HEK293 (cell line): ENCODE measurements around the gene ZNF821.
"Not testable (repeated sequence)": the region's sequence is repeated elsewhere in the genome, so short reads cannot be mapped to it uniquely, and the experiment has no call there.

Experiments
- CTCF ChIA-PET: fragments of 350-600 bp; formaldehyde crosslinking; extraction: SDS; loops from one replicate; lab custom pipeline; 2021; ENCODE audit warnings: antibody characterized with exemption; lab: Yijun Ruan, JAX
- POLR2A ChIA-PET: fragments of 300-600 bp; formaldehyde crosslinking; extraction: SDS; loops from one replicate; lab custom pipeline; 2020; ENCODE audit warnings: antibody characterized with exemption, inconsistent platforms; lab: Yijun Ruan, JAX
- H3K27ac ChIP-seq: fragments of 200-500 bp; sonication (Bioruptor generic); 2 replicates; pipeline ENCODE4 v1.5.1; 2014; ENCODE audit warnings: low read depth, low read length, control low read depth, inconsistent platforms; ENCODE audit errors: extremely low read depth
- H3K36me3 ChIP-seq, 2 experiments: fragments of 200-500 bp in 1 of 2; sonication (Bioruptor generic) in 1 of 2; 1 replicate in 1 of 2; 2 replicates in 1 of 2; pipeline ENCODE4 v1.5.1; 2014 to 2017; ENCODE audit warnings: inconsistent platforms in 2 of 2, low read length in 2 of 2; ENCODE audit not compliant: control insufficient read depth in 2 of 2, insufficient read depth in 1 of 2
- H3K4me1 ChIP-seq: fragments of 200-500 bp; sonication (Bioruptor generic); 2 replicates; pipeline ENCODE4 v1.5.1; 2014; ENCODE audit warnings: mild to moderate bottlenecking, low read length, inconsistent platforms; ENCODE audit not compliant: control insufficient read depth, insufficient read depth
- H3K4me3 ChIP-seq: 2 replicates; pipeline ENCODE4 v1.5.1; 2011; ENCODE audit warnings: low read depth, mild to moderate bottlenecking, control low read depth, low read length, moderate library complexity
- H3K9me3 ChIP-seq: fragments of 200-500 bp; sonication (Bioruptor generic); 2 replicates; pipeline ENCODE4 v1.5.1; 2014; ENCODE audit warnings: low read depth, low read length, inconsistent platforms; ENCODE audit not compliant: control insufficient read depth, insufficient read depth
- GFI1B ChIP-seq: fragments of 450-650 bp; formaldehyde crosslinking; IDR thresholded peaks from 2 replicates; pipeline ENCODE4 v1.5.1; 2016; ENCODE audit warnings: missing biosample characterization, missing genetic modification characterization
- REPIN1 ChIP-seq: fragments of 450-650 bp; formaldehyde crosslinking; IDR thresholded peaks from 2 replicates; pipeline ENCODE4 v1.5.1; 2017; ENCODE audit warnings: missing biosample characterization, missing genetic modification characterization, low read depth
- SETDB1 ChIP-seq: IDR thresholded peaks from one replicate; pipeline ENCODE4 v1.6.1; 2017; ENCODE audit warnings: mild to moderate bottlenecking, low read length, moderate library complexity, mixed read lengths; ENCODE audit not compliant: insufficient read length
- SP7 ChIP-seq: fragments of 450-650 bp; formaldehyde crosslinking; IDR thresholded peaks from 2 replicates; pipeline ENCODE4 v1.5.1; 2016; ENCODE audit warnings: missing biosample characterization, missing genetic modification characterization
- ZFP3 ChIP-seq: fragments of 450-650 bp; formaldehyde crosslinking; IDR thresholded peaks from 2 replicates; pipeline ENCODE4 v1.5.1; 2016; ENCODE audit warnings: low read depth, missing biosample characterization, missing genetic modification characterization
- ZNF121 ChIP-seq: fragments of 450-650 bp; formaldehyde crosslinking; IDR thresholded peaks from 2 replicates; pipeline ENCODE4 v1.5.1; 2016; ENCODE audit warnings: missing biosample characterization, missing genetic modification characterization
- ZNF155 ChIP-seq: fragments of 450-650 bp; formaldehyde crosslinking; IDR thresholded peaks from 2 replicates; pipeline ENCODE4 v1.5.1; 2016; ENCODE audit warnings: missing biosample characterization, missing genetic modification characterization
- ZNF311 ChIP-seq: fragments of 450-650 bp; formaldehyde crosslinking; IDR thresholded peaks from 2 replicates; pipeline ENCODE4 v1.5.1; 2017; ENCODE audit warnings: missing biosample characterization, missing genetic modification characterization, borderline replicate concordance
- ZNF521 ChIP-seq: fragments of 450-650 bp; formaldehyde crosslinking; IDR thresholded peaks from 2 replicates; pipeline ENCODE4 v1.5.1; 2017; ENCODE audit warnings: missing biosample characterization, mild to moderate bottlenecking, missing genetic modification characterization
- ZNF544 ChIP-seq: fragments of 450-650 bp; formaldehyde crosslinking; IDR thresholded peaks from 2 replicates; pipeline ENCODE4 v1.5.0; 2017; ENCODE audit warnings: missing biosample characterization, missing genetic modification characterization
- ZNF610 ChIP-seq: fragments of 450-650 bp; formaldehyde crosslinking; IDR thresholded peaks from 2 replicates; pipeline ENCODE4 v1.5.1; 2016; ENCODE audit warnings: missing biosample characterization, missing genetic modification characterization, borderline replicate concordance
- ZNF768 ChIP-seq: fragments of 450-650 bp; formaldehyde crosslinking; IDR thresholded peaks from 2 replicates; pipeline ENCODE4 v1.5.1; 2018; ENCODE audit warnings: missing biosample characterization, mild to moderate bottlenecking, missing genetic modification characterization
- ZNF837 ChIP-seq: fragments of 450-650 bp; formaldehyde crosslinking; IDR thresholded peaks from 2 replicates; pipeline ENCODE4 v1.5.1; 2016; ENCODE audit warnings: missing biosample characterization, missing genetic modification characterization
- ZNF843 ChIP-seq: fragments of 450-650 bp; formaldehyde crosslinking; IDR thresholded peaks from 2 replicates; pipeline ENCODE4 v1.5.1; 2016; ENCODE audit warnings: missing biosample characterization, missing genetic modification characterization
- ZSCAN16 ChIP-seq: fragments of 450-650 bp; formaldehyde crosslinking; IDR thresholded peaks from 2 replicates; pipeline ENCODE4 v1.5.1; 2016; ENCODE audit warnings: missing biosample characterization, missing genetic modification characterization
- ZXDB ChIP-seq: fragments of 450-650 bp; formaldehyde crosslinking; IDR thresholded peaks from 2 replicates; pipeline ENCODE4 v1.5.1; 2016; ENCODE audit warnings: missing biosample characterization, missing genetic modification characterization
- TF ChIP-seq, protein P1 (sequence below): fragments of 450-650 bp; formaldehyde crosslinking; IDR thresholded peaks from 2 replicates; pipeline ENCODE4 v1.5.1; 2016; ENCODE audit warnings: missing biosample characterization, missing genetic modification characterization

The ZNF821 gene

DNA sequence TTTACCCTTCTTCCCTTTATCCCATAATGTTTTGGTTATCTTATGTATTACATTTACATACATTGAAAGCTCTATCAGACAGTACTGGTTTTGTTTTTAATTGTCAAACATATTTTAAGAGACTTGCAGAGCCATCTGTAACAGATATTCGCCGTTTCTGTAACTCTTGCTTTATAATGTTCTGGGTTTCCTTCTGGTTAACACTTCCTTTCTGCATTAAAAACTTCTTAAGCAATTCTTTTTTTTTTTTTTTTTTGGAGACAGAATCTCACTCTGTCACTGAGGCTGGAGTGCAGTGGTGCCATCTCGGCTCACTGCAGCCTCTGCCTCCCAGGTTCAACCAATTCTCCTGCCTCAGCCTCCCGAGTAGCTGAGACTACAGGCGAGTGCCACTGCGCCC is 21.8 kb upstream of the ZNF821 start:
- H3K4me1 ChIP-seq, H3K9me3 ChIP-seq, H3K27ac ChIP-seq, H3K4me3 ChIP-seq, H3K36me3 ChIP-seq, POLR2A ChIA-PET, CTCF ChIA-PET: not testable (repeated sequence)

DNA sequence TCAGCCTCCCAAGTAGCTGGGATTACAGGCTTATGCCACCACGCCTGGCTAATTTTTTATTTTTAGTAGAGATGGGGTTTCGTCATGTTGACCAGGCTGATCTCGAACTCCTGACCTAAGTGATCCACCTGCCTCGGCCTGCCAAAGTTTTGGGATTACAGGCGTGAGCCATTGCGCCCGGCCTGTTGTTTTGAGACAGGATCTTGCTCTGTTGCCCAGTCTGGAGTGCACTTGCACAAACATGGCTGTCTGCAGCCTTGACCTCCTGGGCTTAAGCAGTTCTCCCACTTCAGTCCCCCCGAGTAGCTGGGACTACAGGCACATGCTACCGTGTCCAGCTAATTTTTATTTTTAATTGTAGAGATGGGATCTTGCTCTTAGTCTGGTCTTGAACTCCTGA is 20.3 kb upstream of the ZNF821 start:
- CTCF ChIA-PET = interaction anchor here (0.6 kb wide), 1 partner anchor 146 kb away, joined by 3 read pairs; no protein-coding TSS in a partner anchor
- no peaks in the 10 kb centered on the region for H3K9me3 ChIP-seq
- no peak overlapping the region for H3K27ac ChIP-seq
- H3K4me3 ChIP-seq = no peak overlapping the region
- peak; percentile 81 for TF ChIP-seq ZNF121
- no peak for TF ChIP-seq ZNF521 (tag by site-specific recombination)
- no peak for TF ChIP-seq ZNF155
- peaks cover 8 to 9% of the 10 kb centered on the region in 2 experiments; a peak in 2 of 3 replicates for H3K36me3 ChIP-seq
- POLR2A ChIA-PET = interaction anchor here (1.0 kb wide), 1 partner anchor 9 kb away, joined by 4 read pairs; the partner anchor contains the start of gene IST1
- peaks cover 4% of the 10 kb centered on the region; the same call in 1 of the 2 replicates for H3K4me1 ChIP-seq

DNA sequence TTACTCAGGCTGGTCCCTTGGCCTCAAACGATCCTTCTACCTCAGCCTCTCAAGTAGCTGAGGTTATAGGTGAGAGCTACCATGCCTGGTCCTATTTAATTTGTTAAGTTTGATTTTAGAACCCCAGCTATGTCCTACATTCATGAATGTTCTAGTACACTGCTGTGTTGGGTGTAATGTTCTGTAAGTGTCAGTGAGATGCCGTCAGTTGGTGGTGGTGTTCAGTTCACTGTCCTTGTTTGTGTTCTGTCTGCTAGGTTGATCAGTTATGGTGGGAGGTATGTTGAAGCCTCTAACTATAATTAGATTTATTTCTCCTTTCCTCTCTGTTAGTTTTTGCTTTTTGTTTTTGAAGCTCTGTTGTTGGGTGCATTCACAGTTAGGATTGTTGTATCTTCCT is 19.6 kb upstream of the ZNF821 start:
- TF ChIP-seq ZSCAN16 (tag by site-specific recombination) = 0 out of 2 replicates have a peak, but pooled peaks have one; percentile 17
- TF ChIP-seq SETDB1 = no peak
- no peak overlapping the region for H3K4me3 ChIP-seq
- H3K9me3 ChIP-seq = no peaks in the 10 kb centered on the region
- H3K4me1 ChIP-seq = peaks cover 4% of the 10 kb centered on the region; the same call in 1 of the 2 replicates
- H3K36me3 ChIP-seq = peaks cover 8 to 9% of the 10 kb centered on the region in 2 experiments; a peak in 2 of 3 replicates
- POLR2A ChIA-PET = interaction anchor here (1.2 kb wide), 1 partner anchor 19 kb away, joined by 3 read pairs; the partner anchor contains the start of gene ZNF821
- CTCF ChIA-PET = interaction anchor here (0.6 to 1.2 kb wide), 2 partner anchors 58 to 147 kb away, joined by 3 to 4 read pairs; no protein-coding TSS in a partner anchor
- H3K27ac ChIP-seq = no peak overlapping the region

DNA sequence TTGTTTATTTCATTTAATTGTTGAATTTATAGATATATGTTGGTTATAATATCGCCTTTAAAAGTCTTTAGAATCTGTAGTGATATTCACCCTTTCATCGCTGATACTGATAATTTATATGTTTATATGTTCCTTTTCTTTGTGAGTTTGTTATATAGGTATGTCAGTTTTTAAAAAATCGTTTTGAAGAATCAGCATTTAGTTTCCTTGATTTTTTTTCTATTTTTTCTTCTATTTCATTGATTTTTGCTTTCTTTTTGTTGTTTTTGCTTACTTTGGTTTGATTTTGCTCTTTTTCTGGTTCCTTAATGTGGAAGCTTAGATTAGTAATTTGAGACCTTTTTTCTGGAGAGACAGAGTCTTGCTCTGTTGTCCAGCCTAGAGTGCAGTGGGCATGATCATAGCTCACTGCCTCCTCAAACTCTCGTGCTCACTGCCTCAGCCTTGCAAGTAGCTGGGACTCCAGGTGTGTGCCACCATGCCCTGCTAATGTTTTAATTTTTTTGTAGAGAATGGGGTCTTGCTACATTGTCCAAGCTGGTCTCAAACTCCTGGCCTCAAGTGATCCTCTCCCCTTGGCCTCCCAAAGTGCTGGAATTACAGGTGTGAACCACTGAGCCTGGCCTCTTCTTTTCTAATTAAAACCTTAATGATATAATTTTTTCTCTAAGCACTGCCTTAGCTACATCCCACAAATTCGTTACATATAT is 18.8 kb upstream of the ZNF821 start:
- CTCF ChIA-PET = interaction anchor here (0.9 to 1.8 kb wide), 3 partner anchors 8 to 59 kb away, joined by 4 to 5 read pairs (median 4); no protein-coding TSS in a partner anchor
- POLR2A ChIA-PET = interaction anchor here (1.2 kb wide), 1 partner anchor 19 kb away, joined by 3 read pairs; the partner anchor contains the start of gene ZNF821
- peaks cover 9 to 10% of the 10 kb centered on the region in 2 experiments; a peak in 2 of 3 replicates for H3K36me3 ChIP-seq

DNA sequence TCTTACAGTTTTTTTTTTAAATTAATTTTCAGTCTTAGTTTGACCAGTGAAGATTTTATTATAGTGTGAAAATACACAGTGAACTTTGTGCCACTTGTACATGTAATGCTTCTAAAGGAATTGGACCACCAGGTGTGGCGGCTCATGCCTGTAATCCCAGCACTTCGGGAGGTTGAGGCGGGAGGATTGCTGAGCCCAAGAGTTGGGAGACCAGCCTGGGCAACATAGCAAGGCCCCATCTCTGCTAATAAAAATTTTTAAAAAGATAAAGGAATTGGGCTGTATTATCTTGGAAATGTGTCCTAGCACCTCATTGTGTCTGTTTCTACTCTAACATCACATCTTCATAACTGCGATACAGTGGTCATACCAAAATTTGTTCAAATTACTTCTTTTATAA is 15.2 kb upstream of the ZNF821 start:
- ChIA-PET CTCF (interaction anchor here (0.6 to 1.5 kb wide), 5 partner anchors 14 to 62 kb away, joined by 3 to 6 read pairs (median 4); no protein-coding TSS in a partner anchor), POLR2A (interaction anchor here (1.3 kb wide), 1 partner anchor 15 kb away, joined by 9 read pairs; the partner anchor contains the start of gene ZNF821)
- Histone ChIP-seq H3K4me1 (peaks cover 6% of the 10 kb centered on the region; the same call in 1 of the 2 replicates), H3K4me3 (no peak overlapping the region), H3K36me3 (peaks cover 13 to 14% of the 10 kb centered on the region in 2 experiments; a peak in 2 of 3 replicates), H3K27ac (no peak overlapping the region), H3K9me3 (no peaks in the 10 kb centered on the region)
- TF ChIP-seq, protein P1, sequence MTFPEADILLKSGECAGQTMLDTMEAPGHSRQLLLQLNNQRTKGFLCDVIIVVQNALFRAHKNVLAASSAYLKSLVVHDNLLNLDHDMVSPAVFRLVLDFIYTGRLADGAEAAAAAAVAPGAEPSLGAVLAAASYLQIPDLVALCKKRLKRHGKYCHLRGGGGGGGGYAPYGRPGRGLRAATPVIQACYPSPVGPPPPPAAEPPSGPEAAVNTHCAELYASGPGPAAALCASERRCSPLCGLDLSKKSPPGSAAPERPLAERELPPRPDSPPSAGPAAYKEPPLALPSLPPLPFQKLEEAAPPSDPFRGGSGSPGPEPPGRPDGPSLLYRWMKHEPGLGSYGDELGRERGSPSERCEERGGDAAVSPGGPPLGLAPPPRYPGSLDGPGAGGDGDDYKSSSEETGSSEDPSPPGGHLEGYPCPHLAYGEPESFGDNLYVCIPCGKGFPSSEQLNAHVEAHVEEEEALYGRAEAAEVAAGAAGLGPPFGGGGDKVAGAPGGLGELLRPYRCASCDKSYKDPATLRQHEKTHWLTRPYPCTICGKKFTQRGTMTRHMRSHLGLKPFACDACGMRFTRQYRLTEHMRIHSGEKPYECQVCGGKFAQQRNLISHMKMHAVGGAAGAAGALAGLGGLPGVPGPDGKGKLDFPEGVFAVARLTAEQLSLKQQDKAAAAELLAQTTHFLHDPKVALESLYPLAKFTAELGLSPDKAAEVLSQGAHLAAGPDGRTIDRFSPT (tag by site-specific recombination) = no peak
- no peak for TF ChIP-seq REPIN1 (tag by site-specific recombination)
- no peak for TF ChIP-seq GFI1B (tag by site-specific recombination)
- TF ChIP-seq ZFP3 (tag by site-specific recombination) = no peak
- no peak for TF ChIP-seq ZNF121
- no peak for TF ChIP-seq ZNF843 (tag by site-specific recombination)
- no peak for TF ChIP-seq ZNF544 (tag by site-specific recombination)
- no peak for TF ChIP-seq ZNF311
- no peak for TF ChIP-seq SP7 (tag by site-specific recombination)
- TF ChIP-seq ZNF837 = no peak
- no peak for TF ChIP-seq ZXDB
- no peak for TF ChIP-seq ZNF610 (tag by site-specific recombination)

More for the DNA sequence above, 18.8 kb upstream of the ZNF821 start:
- H3K4me1 ChIP-seq = peaks cover 4% of the 10 kb centered on the region; the same call in 1 of the 2 replicates
- H3K27ac ChIP-seq = no peak overlapping the region
- H3K4me3 ChIP-seq = no peak overlapping the region
- no peaks in the 10 kb centered on the region for H3K9me3 ChIP-seq
- peak; percentile 90 for TF ChIP-seq ZNF121
- TF ChIP-seq ZNF768 (tag by site-specific recombination) = no peak
